Measurements from ENCODE around the gene CCDC112. TPM values are rescaled to one million over a fixed set of nuclear protein-coding genes. Genes with fewer than 3 reads are reported as not detected.

Gene CCDC112
- total and polyA plus RNA-seq, 2 donors (not counting 3 experiments of a cell fraction or from before 2014, with no cell fraction given): 2.4 to 9.6 TPM

GRCh38 chr5:115272297-115272958, 24.0 kb downstream of the CCDC112 start:
- TF ChIP-seq GATA2 (IDR thresholded peaks at IDR 0.05; ENCODE audit: insufficient read depth, insufficient read length, low read depth, low read length) (no peak), MYC (IDR thresholded peaks at IDR 0.05; ENCODE audit: low read depth, low read length) (no peak), POLR2AphosphoS5 (IDR thresholded peaks at IDR 0.05; ENCODE audit: insufficient read depth, low read depth, low read length) (no peak), FOS (IDR thresholded peaks at IDR 0.05; ENCODE audit: borderline replicate concordance, insufficient read depth, low read length) (no peak), JUN (IDR thresholded peaks at IDR 0.05; ENCODE audit: borderline replicate concordance, insufficient read depth, insufficient read length, low read depth) (no peak), POLR2A (IDR thresholded peaks at IDR 0.05; ENCODE audit: low read depth, low read length) (no peak), EZH2 (IDR thresholded peaks at IDR 0.05; ENCODE audit: borderline replicate concordance, low read depth, low read length, severe bottlenecking) (no peak), MAX (IDR thresholded peaks at IDR 0.05; ENCODE audit: insufficient read depth, insufficient read length) (no peak)
- TF ChIP-seq, protein P1, sequence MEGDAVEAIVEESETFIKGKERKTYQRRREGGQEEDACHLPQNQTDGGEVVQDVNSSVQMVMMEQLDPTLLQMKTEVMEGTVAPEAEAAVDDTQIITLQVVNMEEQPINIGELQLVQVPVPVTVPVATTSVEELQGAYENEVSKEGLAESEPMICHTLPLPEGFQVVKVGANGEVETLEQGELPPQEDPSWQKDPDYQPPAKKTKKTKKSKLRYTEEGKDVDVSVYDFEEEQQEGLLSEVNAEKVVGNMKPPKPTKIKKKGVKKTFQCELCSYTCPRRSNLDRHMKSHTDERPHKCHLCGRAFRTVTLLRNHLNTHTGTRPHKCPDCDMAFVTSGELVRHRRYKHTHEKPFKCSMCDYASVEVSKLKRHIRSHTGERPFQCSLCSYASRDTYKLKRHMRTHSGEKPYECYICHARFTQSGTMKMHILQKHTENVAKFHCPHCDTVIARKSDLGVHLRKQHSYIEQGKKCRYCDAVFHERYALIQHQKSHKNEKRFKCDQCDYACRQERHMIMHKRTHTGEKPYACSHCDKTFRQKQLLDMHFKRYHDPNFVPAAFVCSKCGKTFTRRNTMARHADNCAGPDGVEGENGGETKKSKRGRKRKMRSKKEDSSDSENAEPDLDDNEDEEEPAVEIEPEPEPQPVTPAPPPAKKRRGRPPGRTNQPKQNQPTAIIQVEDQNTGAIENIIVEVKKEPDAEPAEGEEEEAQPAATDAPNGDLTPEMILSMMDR (IDR thresholded peaks at IDR 0.05; ENCODE audit: extremely low read depth in 1 of 2, insufficient read depth in 1 of 2, low read depth in 1 of 2, low read length in 2 of 2): no peak
- no peak for FAIRE-seq
- DNase-seq (ENCODE audit: low read depth, low spot score): no peak
- Histone ChIP-seq H3K79me2 (ENCODE audit: control insufficient read depth, insufficient read depth, low read length) (no peaks in the 10 kb centered on the region), H3K27me3 (ENCODE audit: control insufficient read depth in 2 of 2, insufficient read depth in 2 of 2, low read length in 2 of 2) (no peaks in the 10 kb centered on the region), H2AFZ (ENCODE audit: low read depth, low read length) (no peak overlapping the region), H3K4me3 (replicated peaks in 1 of 3; ENCODE audit: insufficient read depth in 1 of 3, low read depth in 1 of 3, low read length in 3 of 3) (no peak overlapping the region), H4K20me1 (replicated peaks; ENCODE audit: control insufficient read depth, extremely low read depth, insufficient read depth, low read length) (no peaks in the 10 kb centered on the region), H3K36me3 (ENCODE audit: control insufficient read depth in 2 of 2, extremely low read depth in 1 of 2, insufficient read depth in 2 of 2, low read length in 2 of 2) (peaks cover 0 to 6% of the 10 kb centered on the region in 2 experiments), H3K4me2 (ENCODE audit: insufficient read depth, low read length) (no peak overlapping the region), H3K27ac (ENCODE audit: insufficient read depth, low read depth, low read length) (no peak overlapping the region), H3K9me3 (replicated peaks; ENCODE audit: control insufficient read depth, insufficient read depth, low read length) (no peaks in the 10 kb centered on the region), H3K9ac (replicated peaks; ENCODE audit: extremely low read depth, insufficient read depth, low read length) (no peak overlapping the region), H3K9me1 (replicated peaks; ENCODE audit: control insufficient read depth, extremely low read depth, insufficient read depth, low read length) (no peaks in the 10 kb centered on the region), H3K4me1 (ENCODE audit: control insufficient read depth, extremely low read depth, insufficient read depth, low read length) (no peaks in the 10 kb centered on the region)
- no TSS peak for BruUV-seq (replicated peaks)
- ChIA-PET CTCF (interaction anchor here (0.7 kb wide), 1 partner anchor 44 kb away, joined by 3 read pairs; no protein-coding TSS in a partner anchor), POLR2A (no interaction called here)
- intact Hi-C loops (cut with micrococcal nuclease): no loop called here
- dilution Hi-C loops (cut with MboI; ENCODE audit: extremely low pct_ligation_motif_present, low sequenced_read_pairs): no loop called here

All from endothelial cell of umbilical vein (primary cell).